ENCODE data around the gene MVK.

DNA sequence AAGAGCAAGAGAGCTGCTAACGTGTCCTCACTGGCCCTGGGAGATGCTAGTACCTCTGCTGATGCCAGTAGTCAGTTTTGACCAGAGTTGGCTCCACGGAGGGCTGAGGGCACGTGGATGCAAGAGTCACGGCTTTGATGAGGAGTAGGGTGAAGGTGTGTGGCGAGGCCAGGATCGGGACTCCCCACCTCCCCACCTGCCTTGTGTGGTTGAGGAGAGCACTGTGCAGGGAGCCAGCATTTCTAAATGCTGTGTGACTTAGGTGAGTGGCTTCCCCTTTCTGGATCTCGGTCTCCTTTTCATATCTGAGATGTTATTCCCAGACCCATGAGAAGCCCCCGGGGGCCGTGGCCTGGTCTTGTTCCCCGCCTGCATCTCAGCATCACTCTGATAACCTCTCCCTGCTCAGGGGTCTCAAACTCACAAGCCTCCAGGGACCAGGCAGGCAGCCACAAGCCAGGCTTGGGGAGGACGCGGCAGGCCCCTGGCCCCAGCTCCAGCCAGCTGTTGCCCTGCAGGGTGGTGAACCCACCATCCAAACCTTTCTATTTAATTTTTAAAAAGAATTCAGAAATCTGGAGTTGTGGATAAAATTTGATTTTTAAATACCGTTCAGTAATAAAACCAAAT is 32.1 kb downstream of the MVK start:
- TF ChIP-seq ATF3 (IDR thresholded peaks at IDR 0.05) (no peak), JUND (IDR thresholded peaks at IDR 0.05) (no peak), ZBTB33 (IDR thresholded peaks at IDR 0.05) (no peak), RXRA (IDR thresholded peaks at IDR 0.05) (no peak), GABPA (IDR thresholded peaks at IDR 0.05 in 1 of 2, conservative IDR thresholded peaks at IDR 0.05 in 1 of 2) (no peak)
- TF ChIP-seq, protein P1, sequence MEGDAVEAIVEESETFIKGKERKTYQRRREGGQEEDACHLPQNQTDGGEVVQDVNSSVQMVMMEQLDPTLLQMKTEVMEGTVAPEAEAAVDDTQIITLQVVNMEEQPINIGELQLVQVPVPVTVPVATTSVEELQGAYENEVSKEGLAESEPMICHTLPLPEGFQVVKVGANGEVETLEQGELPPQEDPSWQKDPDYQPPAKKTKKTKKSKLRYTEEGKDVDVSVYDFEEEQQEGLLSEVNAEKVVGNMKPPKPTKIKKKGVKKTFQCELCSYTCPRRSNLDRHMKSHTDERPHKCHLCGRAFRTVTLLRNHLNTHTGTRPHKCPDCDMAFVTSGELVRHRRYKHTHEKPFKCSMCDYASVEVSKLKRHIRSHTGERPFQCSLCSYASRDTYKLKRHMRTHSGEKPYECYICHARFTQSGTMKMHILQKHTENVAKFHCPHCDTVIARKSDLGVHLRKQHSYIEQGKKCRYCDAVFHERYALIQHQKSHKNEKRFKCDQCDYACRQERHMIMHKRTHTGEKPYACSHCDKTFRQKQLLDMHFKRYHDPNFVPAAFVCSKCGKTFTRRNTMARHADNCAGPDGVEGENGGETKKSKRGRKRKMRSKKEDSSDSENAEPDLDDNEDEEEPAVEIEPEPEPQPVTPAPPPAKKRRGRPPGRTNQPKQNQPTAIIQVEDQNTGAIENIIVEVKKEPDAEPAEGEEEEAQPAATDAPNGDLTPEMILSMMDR (IDR thresholded peaks at IDR 0.05; ENCODE audit: low read depth, low read length, missing input control) = no peak
- TF ChIP-seq, protein P2, sequence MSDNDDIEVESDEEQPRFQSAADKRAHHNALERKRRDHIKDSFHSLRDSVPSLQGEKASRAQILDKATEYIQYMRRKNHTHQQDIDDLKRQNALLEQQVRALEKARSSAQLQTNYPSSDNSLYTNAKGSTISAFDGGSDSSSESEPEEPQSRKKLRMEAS (IDR thresholded peaks at IDR 0.05) = no peak

Data from liver (tissue), 3 donors.